Vagina (tissue), 2 donors: ENCODE results near the gene RHO.
"Not testable (repeated sequence)": the region's sequence is repeated elsewhere in the genome, so short reads cannot be mapped to it uniquely, and the experiment has no call there.

Experiments used
- POLR2A ChIP-seq, 2 donors: fragments of 450-650 bp; IDR thresholded peaks; one replicate each; pipeline ENCODE4 v1.6.1; 2017; ENCODE audit warnings: antibody characterized with exemption in 2 of 2, mild to moderate bottlenecking in 2 of 2, moderate library complexity in 2 of 2
- POLR2AphosphoS5 ChIP-seq, 2 donors: sonication (generic); formaldehyde crosslinking; IDR thresholded peaks; one replicate each; pipeline ENCODE4 v1.9.0; 2017; ENCODE audit warnings: antibody characterized with exemption in 2 of 2, mild to moderate bottlenecking in 2 of 2, low read depth in 1 of 2; ENCODE audit not compliant: insufficient read depth in 1 of 2
- TF ChIP-seq, protein P1 (sequence below), 3 experiments: fragments of 450-650 bp in 2 of 3; fragments of 200-600 bp in 1 of 3; sonication (generic) in 1 of 3; IDR thresholded peaks; one replicate each; pipeline ENCODE4 v1.5.1; 2017 to 2019; ENCODE audit warnings: antibody characterized with exemption in 3 of 3, mild to moderate bottlenecking in 2 of 3, moderate library complexity in 2 of 3

GRCh38 chr3:129498603-129499488, 29.6 kb upstream of the RHO start:
- not testable (repeated sequence) for TF ChIP-seq POLR2A (IDR thresholded peaks at IDR 0.05); POLR2AphosphoS5 (IDR thresholded peaks at IDR 0.05; ENCODE audit: insufficient read depth in 1 of 2, low read depth in 1 of 2)
- TF ChIP-seq, protein P1, sequence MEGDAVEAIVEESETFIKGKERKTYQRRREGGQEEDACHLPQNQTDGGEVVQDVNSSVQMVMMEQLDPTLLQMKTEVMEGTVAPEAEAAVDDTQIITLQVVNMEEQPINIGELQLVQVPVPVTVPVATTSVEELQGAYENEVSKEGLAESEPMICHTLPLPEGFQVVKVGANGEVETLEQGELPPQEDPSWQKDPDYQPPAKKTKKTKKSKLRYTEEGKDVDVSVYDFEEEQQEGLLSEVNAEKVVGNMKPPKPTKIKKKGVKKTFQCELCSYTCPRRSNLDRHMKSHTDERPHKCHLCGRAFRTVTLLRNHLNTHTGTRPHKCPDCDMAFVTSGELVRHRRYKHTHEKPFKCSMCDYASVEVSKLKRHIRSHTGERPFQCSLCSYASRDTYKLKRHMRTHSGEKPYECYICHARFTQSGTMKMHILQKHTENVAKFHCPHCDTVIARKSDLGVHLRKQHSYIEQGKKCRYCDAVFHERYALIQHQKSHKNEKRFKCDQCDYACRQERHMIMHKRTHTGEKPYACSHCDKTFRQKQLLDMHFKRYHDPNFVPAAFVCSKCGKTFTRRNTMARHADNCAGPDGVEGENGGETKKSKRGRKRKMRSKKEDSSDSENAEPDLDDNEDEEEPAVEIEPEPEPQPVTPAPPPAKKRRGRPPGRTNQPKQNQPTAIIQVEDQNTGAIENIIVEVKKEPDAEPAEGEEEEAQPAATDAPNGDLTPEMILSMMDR (IDR thresholded peaks at IDR 0.05), result not testable (repeated sequence)
